Stimulated activated CD4-positive, alpha-beta T cell treated with anti-CD3 and anti-CD28 coated beads, Interleukin-1b, Interleukin-23, amount 100 ng/mL, for 24 hours (primary cell): ENCODE measurements around the gene CXCL5.
"Not testable (repeated sequence)": the region's sequence is repeated elsewhere in the genome, so short reads cannot be mapped to it uniquely, and the experiment has no call there.

Experiments used
- DNase-seq, 4 experiments: peaks; one replicate each; pipeline ENCODE4 v3.0.0-alpha.2; 2020; ENCODE audit warnings: low read depth in 4 of 4, low spot score in 1 of 4

Gene CXCL5

GRCh38 chr4:73974352-73974751, 24.1 kb downstream of the CXCL5 start:
- no peak for DNase-seq

- DNase-seq = no peak
Measured at GRCh38 chr4:73970945-73971344, 27.5 kb downstream of the CXCL5 start.

GRCh38 chr4:73970011-73970410, 28.5 kb downstream of the CXCL5 start:
- DNase-seq = no peak

GRCh38 chr4:73967866-73968265, 30.6 kb downstream of the CXCL5 start:
- DNase-seq = no peak

- no peak for DNase-seq
Measured at GRCh38 chr4:73964862-73965611, 33.4 kb downstream of the CXCL5 start.

GRCh38 chr4:73962724-73963123, 35.8 kb downstream of the CXCL5 start:
- DNase-seq = no peak

GRCh38 chr4:73959041-73959440, 39.4 kb downstream of the CXCL5 start:
- DNase-seq = not testable (repeated sequence)

- DNase-seq = no peak
Measured at GRCh38 chr4:73952352-73952751, 46.1 kb downstream of the CXCL5 start.

GRCh38 chr4:73950376-73950920, 48.0 kb downstream of the CXCL5 start:
- not testable (repeated sequence) for DNase-seq

GRCh38 chr4:73948990-73949706, 49.3 kb downstream of the CXCL5 start:
- DNase-seq = no peak

GRCh38 chr4:73948291-73948690, 50.2 kb downstream of the CXCL5 start:
- no peak for DNase-seq

GRCh38 chr4:73947239-73947985, 51.1 kb downstream of the CXCL5 start:
- DNase-seq = no peak

- no peak for DNase-seq
Measured at GRCh38 chr4:73945674-73946449, 52.6 kb downstream of the CXCL5 start.
